HCT116 (cell line): ENCODE data around the gene RPL41. TPM values are rescaled to one million over a fixed set of nuclear protein-coding genes. Genes with fewer than 3 reads are reported as not detected.

Experiments
- ATAC-seq: fragments of 200-7000 bp; cut with Tn5 transposase; 2 replicates; pipeline ENCODE4 v1.9.1; 2020; ENCODE audit warnings: mild to moderate bottlenecking, moderate library complexity
- BruUV-seq: library from RNA; stranded (reverse); fragments of 400-500 nt; replicated peaks from 2 replicates; lab custom pipeline; 2021; lab: Mats Ljungman, UMichigan
- CTCF ChIA-PET: fragments of 300-600 bp; sonication (Branson Sonifier 250); formaldehyde crosslinking; loops from one replicate; lab custom pipeline; 2021; ENCODE audit warnings: antibody characterized with exemption; lab: Charles Lee
- POLR2A ChIA-PET: fragments of 300-600, 350-600 bp; sonication (Branson Sonifier 250); formaldehyde crosslinking; loops from one replicate; lab custom pipeline; 2021; ENCODE audit warnings: antibody characterized with exemption; lab: Charles Lee
- RAD21 ChIA-PET, 2 experiments: fragments of 300-600 bp; sonication (Branson Sonifier 250); formaldehyde crosslinking; loops; one replicate each; lab custom pipeline; 2023; ENCODE audit warnings: low total read pairs in 2 of 2; ENCODE audit not compliant: uncharacterized antibody in 2 of 2, unreplicated experiment in 2 of 2, low non-redundant PET in 1 of 2; lab: Charles Lee
- DNase-seq: peaks from one replicate; pipeline ENCODE4 v3.0.0-alpha.2; 2010; ENCODE audit warnings: low read depth, low spot score
- H2AFZ ChIP-seq: fragments of 200-600 bp; shearing (Covaris generic), sonication (generic); 2 replicates; pipeline ENCODE4 v1.6.1; 2017; ENCODE audit warnings: low read depth, mixed run types, mixed read lengths, antibody characterized with exemption, low read length; ENCODE audit not compliant: poor library complexity, severe bottlenecking
- H3K27ac ChIP-seq: 2 replicates; pipeline ENCODE4 v1.5.1; 2012; ENCODE audit warnings: low read depth, low read length
- H3K27me3 ChIP-seq: fragments of 200-600 bp; sonication (generic); 2 replicates; pipeline ENCODE4 v1.6.1; 2016; ENCODE audit warnings: mixed run types, low read length, mixed read lengths; ENCODE audit not compliant: insufficient read depth
- H3K36me3 ChIP-seq, 2 experiments: fragments of 200-500 bp in 1 of 2; fragments of 200-600 bp in 1 of 2; sonication (Bioruptor generic) in 1 of 2; sonication (generic) in 1 of 2; 2 replicates each; pipeline versions ENCODE4 v1.5.1 to v1.6.1; 2014 to 2016; ENCODE audit warnings: low read length in 2 of 2, inconsistent platforms in 1 of 2, mixed read lengths in 1 of 2, mixed run types in 1 of 2; ENCODE audit not compliant: insufficient read depth in 2 of 2, control insufficient read depth in 1 of 2
- H3K4me1 ChIP-seq, 2 experiments: fragments of 200-600 bp in 1 of 2; sonication (generic) in 1 of 2; 2 replicates each; pipeline versions ENCODE4 v1.5.1 to v1.6.1; 2012 to 2017; ENCODE audit warnings: low read length in 2 of 2, inconsistent platforms in 1 of 2, mild to moderate bottlenecking in 1 of 2, mixed read lengths in 1 of 2, mixed run types in 1 of 2, moderate library complexity in 1 of 2; ENCODE audit not compliant: insufficient read depth in 2 of 2, control insufficient read depth in 1 of 2
- H3K4me2 ChIP-seq: fragments of 200-600 bp; sonication (generic); 2 replicates; pipeline ENCODE4 v1.6.1; 2017; ENCODE audit warnings: mixed run types, low read length, mixed read lengths
- H3K4me3 ChIP-seq, 2 experiments: fragments of 200-600 bp in 1 of 2; sonication (generic) in 1 of 2; replicated peaks in 1 of 2; 2 replicates each; pipeline ENCODE4 v1.5.1; 2011 to 2016; ENCODE audit warnings: low read length in 2 of 2, control low read depth in 1 of 2, low read depth in 1 of 2, mild to moderate bottlenecking in 1 of 2, mixed read lengths in 1 of 2, mixed run types in 1 of 2
- H3K79me2 ChIP-seq: fragments of 200-600 bp; sonication (generic); 2 replicates; pipeline ENCODE4 v1.6.1; 2017; ENCODE audit warnings: mild to moderate bottlenecking, mixed run types, low read length, moderate library complexity, mixed read lengths; ENCODE audit not compliant: insufficient read depth
- H3K9ac ChIP-seq: fragments of 200-600 bp; sonication (generic); 2 replicates; pipeline ENCODE4 v1.6.1; 2016; ENCODE audit warnings: low read length, mixed read lengths
- H3K9me2 ChIP-seq: fragments of 200-600 bp; sonication (generic), shearing (Covaris generic); 2 replicates; pipeline ENCODE4 v1.6.1; 2017; ENCODE audit warnings: mixed run types, mild to moderate bottlenecking, moderate library complexity; ENCODE audit not compliant: insufficient read depth
- H3K9me3 ChIP-seq, 2 experiments: fragments of 200-500 bp in 1 of 2; fragments of 200-600 bp in 1 of 2; sonication (Bioruptor generic) in 1 of 2; sonication (generic) in 1 of 2; 2 replicates each; pipeline ENCODE4 v1.6.1; 2014 to 2017; ENCODE audit warnings: low read length in 2 of 2, mixed read lengths in 2 of 2, inconsistent platforms in 1 of 2, low read depth in 1 of 2, mild to moderate bottlenecking in 1 of 2, mixed run types in 1 of 2, moderate library complexity in 1 of 2; ENCODE audit not compliant: control insufficient read depth in 1 of 2, insufficient read depth in 1 of 2
- H4K20me1 ChIP-seq: fragments of 200-600 bp; sonication (generic), shearing (Covaris generic); 2 replicates; pipeline ENCODE4 v1.6.1; 2017; ENCODE audit warnings: mixed run types, mild to moderate bottlenecking, moderate library complexity; ENCODE audit not compliant: insufficient read depth
- ATF3 ChIP-seq: IDR thresholded peaks from 2 replicates; pipeline ENCODE4 v1.6.1; 2012
- CTCF ChIP-seq, 3 experiments: fragments of 200-600 bp in 1 of 3; sonication (generic) in 1 of 3; IDR thresholded peaks in 2 of 3; conservative IDR thresholded peaks in 1 of 3; 2 replicates each; pipeline ENCODE4 v1.5.1; 2012 to 2017; ENCODE audit warnings: low read depth in 2 of 3, low read length in 2 of 3, antibody characterized with exemption in 1 of 3, borderline replicate concordance in 1 of 3, control low read depth in 1 of 3, mild to moderate bottlenecking in 1 of 3, mixed read lengths in 1 of 3, mixed run types in 1 of 3, moderate library complexity in 1 of 3; ENCODE audit not compliant: insufficient read depth in 1 of 3
- ELF1 ChIP-seq: IDR thresholded peaks from 2 replicates; pipeline ENCODE4 v1.6.1; 2012; ENCODE audit warnings: low read depth, borderline replicate concordance
- EZH2 ChIP-seq: fragments of 200-600 bp; sonication (generic); IDR thresholded peaks from 2 replicates; pipeline ENCODE4 v1.6.1; 2017; ENCODE audit warnings: antibody characterized with exemption, mixed run types
- EZH2phosphoT487 ChIP-seq: fragments of 200-600 bp; IDR thresholded peaks from 2 replicates; pipeline ENCODE4 v1.6.1; 2018; ENCODE audit warnings: antibody characterized with exemption, borderline replicate concordance
- FOSL1 ChIP-seq: IDR thresholded peaks from 2 replicates; pipeline ENCODE4 v1.6.1; 2012; ENCODE audit warnings: low read depth
- JUND ChIP-seq: IDR thresholded peaks from 2 replicates; pipeline ENCODE4 v1.6.1; 2012
- MAX ChIP-seq: IDR thresholded peaks from 2 replicates; pipeline ENCODE4 v1.6.1; 2012
- POLR2AphosphoS5 ChIP-seq: IDR thresholded peaks from 2 replicates; pipeline ENCODE4 v1.6.1; 2011; ENCODE audit warnings: mild to moderate bottlenecking, low read depth, low read length, moderate library complexity
- RAD21 ChIP-seq: IDR thresholded peaks from 2 replicates; pipeline ENCODE4 v1.6.1; 2012; ENCODE audit warnings: low read depth, mild to moderate bottlenecking
- SIN3A ChIP-seq: IDR thresholded peaks from 2 replicates; pipeline ENCODE4 v1.6.1; 2012; ENCODE audit warnings: low read depth
- SP1 ChIP-seq: IDR thresholded peaks from 2 replicates; pipeline ENCODE4 v1.6.1; 2012; ENCODE audit warnings: low read depth
- SRF ChIP-seq: IDR thresholded peaks from 2 replicates; pipeline ENCODE4 v1.6.1; 2012; ENCODE audit warnings: low read depth
- TCF7L2 ChIP-seq: IDR thresholded peaks from 2 replicates; pipeline ENCODE4 v1.7.0; 2011; ENCODE audit warnings: borderline replicate concordance, inconsistent platforms; ENCODE audit not compliant: insufficient read depth, insufficient read length; ENCODE audit errors: extremely low read depth
- ZBTB33 ChIP-seq: IDR thresholded peaks from 2 replicates; pipeline ENCODE4 v1.6.1; 2011; ENCODE audit warnings: mild to moderate bottlenecking, low read length, moderate library complexity; ENCODE audit not compliant: insufficient replicate concordance; ENCODE audit errors: extremely low read depth
- ZNF274 ChIP-seq: fragments of 200-500 bp; sonication (Bioruptor generic); IDR thresholded peaks from 2 replicates; pipeline ENCODE4 v1.6.1; 2014; ENCODE audit warnings: mild to moderate bottlenecking, low read depth, low read length, inconsistent platforms
- intact Hi-C: fragments of 100-400 bp; cut with micrococcal nuclease; formaldehyde crosslinking; loops from 2 replicates; pipeline ENCODE4 v1.10.0; 2022
- total RNA-seq: library from RNA; stranded (reverse); gene quantifications from one replicate; pipeline ENCODE4 v1.2.1, GENCODE V29; 2021; ENCODE audit not compliant: unreplicated experiment

RPL41 gene
- total RNA-seq, 1 experiment from 2014 or later, result 4,327 TPM

GRCh38 chr12:56078931-56079722 is 37.3 kb upstream of the RPL41 start (continued):
- TF ChIP-seq ZBTB33 (peak; percentile 49), ZNF274 (no peak), SRF (no peak)

GRCh38 chr12:56079723-56080555 is 36.5 kb upstream of the RPL41 start, which contains the start of gene ERBB3:
Gene ERBB3 (plus strand): TSS chr12:56080165. CDS start chr12:56080301, 136 bp downstream.
- H3K4me2 ChIP-seq, result peak within 1 kb of the TSS; percentile 94
- H3K27me3 ChIP-seq, result no peaks in the 10 kb centered on the region
- H3K36me3 ChIP-seq, result peaks cover under 1 to 2% of the 10 kb centered on the region in 2 experiments; a peak in 1 of 4 replicates
- TSS peak; percentile 61 for BruUV-seq
- peak within 1 kb of the TSS; percentile 70 to 90 for H3K4me3 ChIP-seq
- peak within 1 kb of the TSS; percentile 78 for H3K9ac ChIP-seq
- H3K4me1 ChIP-seq, result peaks cover 17 to 38% of the 10 kb centered on the region in 2 experiments
- ChIA-PET CTCF (interaction anchor here (0.6 to 1.7 kb wide), 7 partner anchors 12 to 342 kb away, joined by 3 to 8 read pairs (median 5); partner anchors contain the start of genes PA2G4 and ZC3H10), RAD21 (interaction anchor here in 1 of 2 experiments (1.5 kb wide), 1 partner anchor 38 kb away, joined by 3 read pairs; the partner anchor contains the start of gene ZC3H10), POLR2A (interaction anchor here (1.1 to 3.5 kb wide), 5 partner anchors 24 to 48 kb away, joined by 3 to 18 read pairs (median 10); partner anchors contain the start of genes ESYT1, PA2G4 and ZC3H10)
- H3K9me3 ChIP-seq, result no peaks in the 10 kb centered on the region
- DNase-seq (peak; percentile 71), ATAC-seq (peak; percentile 77)
- H2AFZ ChIP-seq, result peak within 1 kb of the TSS; percentile 86
- peak within 1 kb of the TSS; percentile 93 for H3K27ac ChIP-seq
- H3K9me2 ChIP-seq, result no peaks in the 10 kb centered on the region
- H4K20me1 ChIP-seq, result no peaks in the 10 kb centered on the region
- intact Hi-C loops, result loop anchor here (1.0 kb wide), 2 partner anchors 24 to 36 kb away; partner anchors contain the start of genes PA2G4 and RPL41
- peaks cover 12% of the 10 kb centered on the region; the same call in 1 of the 2 replicates for H3K79me2 ChIP-seq
- peak; percentile 85 for TF ChIP-seq MAX
- TF ChIP-seq ELF1, result no peak
- TF ChIP-seq JUND, result peak; percentile 76
- TF ChIP-seq SP1, result peak; percentile 66
- TF ChIP-seq EZH2, result no peak
- TF ChIP-seq RAD21, result no peak
- no peak for TF ChIP-seq EZH2phosphoT487
- no peak for TF ChIP-seq CTCF (IDR thresholded peaks at IDR 0.05 in 2 of 3, conservative IDR thresholded peaks at IDR 0.05 in 1 of 3; ENCODE audit: borderline replicate concordance in 1 of 3, insufficient read depth in 1 of 3, low read depth in 2 of 3, low read length in 2 of 3)
- TF ChIP-seq POLR2AphosphoS5, result peak; percentile 85
- TF ChIP-seq SIN3A, result peak; percentile 69
- peak; percentile 55 for TF ChIP-seq FOSL1
- no peak for TF ChIP-seq ZNF274
- no peak for TF ChIP-seq TCF7L2
- no peak for TF ChIP-seq ATF3
